ENCODE results near the gene KRTAP26-1.

KRTAP26-1 gene, protein sequence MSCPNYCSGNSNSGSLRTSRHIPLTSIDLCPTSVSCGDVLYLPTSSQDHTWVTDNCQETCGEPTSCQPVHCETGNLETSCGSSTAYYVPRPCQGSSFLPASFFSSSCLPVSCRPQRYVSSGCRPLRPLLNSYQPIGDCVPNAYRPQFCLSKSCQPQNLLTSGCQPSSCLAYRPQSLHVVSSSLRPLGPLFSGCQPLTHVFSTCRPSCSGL

DNA sequence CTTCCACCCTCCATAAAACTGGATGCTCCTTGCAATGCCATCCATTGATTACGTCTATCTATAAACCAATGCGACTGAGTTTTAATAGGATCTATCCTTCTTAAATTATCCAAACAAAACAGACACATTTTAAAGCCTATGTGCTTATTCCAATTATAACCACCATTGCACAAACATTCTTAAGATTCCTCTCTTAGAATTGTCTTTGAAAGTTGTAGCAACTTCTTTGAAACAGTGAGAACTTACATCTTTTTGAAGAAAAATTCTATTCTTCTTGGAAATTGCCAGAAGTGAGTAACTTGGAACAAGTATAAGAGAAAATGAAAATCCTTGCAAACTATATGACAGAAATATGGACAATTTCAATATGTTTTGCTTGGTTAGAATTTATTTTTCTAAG is at the start of gene KRTAP26-1:
Gene KRTAP26-1, minus strand, starts transcription at position 101 of the 400 bp plus-strand sequence. CDS start 280 bp downstream, outside the sequence.
- Mint-ChIP-seq H3K9me3 (no peaks in the 10 kb centered on the region), H3K4me3 (no peak within 1 kb of the TSS), H3K27ac (no peak within 1 kb of the TSS), H3K4me1 (no peaks in the 10 kb centered on the region), H3K36me3 (ENCODE audit: low read depth) (no peaks in the 10 kb centered on the region), H3K27me3 (ENCODE audit: low read depth) (no peaks in the 10 kb centered on the region)
- TF ChIP-seq, protein P1, sequence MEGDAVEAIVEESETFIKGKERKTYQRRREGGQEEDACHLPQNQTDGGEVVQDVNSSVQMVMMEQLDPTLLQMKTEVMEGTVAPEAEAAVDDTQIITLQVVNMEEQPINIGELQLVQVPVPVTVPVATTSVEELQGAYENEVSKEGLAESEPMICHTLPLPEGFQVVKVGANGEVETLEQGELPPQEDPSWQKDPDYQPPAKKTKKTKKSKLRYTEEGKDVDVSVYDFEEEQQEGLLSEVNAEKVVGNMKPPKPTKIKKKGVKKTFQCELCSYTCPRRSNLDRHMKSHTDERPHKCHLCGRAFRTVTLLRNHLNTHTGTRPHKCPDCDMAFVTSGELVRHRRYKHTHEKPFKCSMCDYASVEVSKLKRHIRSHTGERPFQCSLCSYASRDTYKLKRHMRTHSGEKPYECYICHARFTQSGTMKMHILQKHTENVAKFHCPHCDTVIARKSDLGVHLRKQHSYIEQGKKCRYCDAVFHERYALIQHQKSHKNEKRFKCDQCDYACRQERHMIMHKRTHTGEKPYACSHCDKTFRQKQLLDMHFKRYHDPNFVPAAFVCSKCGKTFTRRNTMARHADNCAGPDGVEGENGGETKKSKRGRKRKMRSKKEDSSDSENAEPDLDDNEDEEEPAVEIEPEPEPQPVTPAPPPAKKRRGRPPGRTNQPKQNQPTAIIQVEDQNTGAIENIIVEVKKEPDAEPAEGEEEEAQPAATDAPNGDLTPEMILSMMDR (IDR thresholded peaks at IDR 0.05; ENCODE audit: unreplicated experiment in 3 of 3): no peak

DNA sequence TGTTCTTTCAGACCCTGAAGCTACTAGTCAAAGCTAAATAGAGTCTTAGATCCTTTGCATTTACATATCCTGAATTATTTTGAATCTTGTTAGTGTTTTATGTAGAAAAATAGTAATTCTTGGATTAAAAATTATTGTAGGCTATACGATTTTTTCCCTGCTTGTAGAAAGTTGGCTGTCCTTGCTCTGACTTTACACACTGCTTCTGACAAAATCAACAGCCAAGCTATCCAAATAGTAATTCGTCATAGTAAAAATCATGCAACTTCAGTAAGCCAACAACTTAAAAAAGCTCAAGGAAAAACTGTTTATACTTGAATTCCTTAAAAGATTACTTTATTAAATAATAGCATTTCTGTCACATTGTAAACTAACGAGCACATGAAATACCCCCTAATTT is 35.8 kb upstream of the KRTAP26-1 start:
- Mint-ChIP-seq H3K27me3 (ENCODE audit: low read depth) (no peaks in the 10 kb centered on the region), H3K9me3 (no peaks in the 10 kb centered on the region), H3K36me3 (ENCODE audit: low read depth) (no peaks in the 10 kb centered on the region), H3K4me3 (no peak overlapping the region), H3K27ac (no peak overlapping the region), H3K4me1 (no peaks in the 10 kb centered on the region)
- TF ChIP-seq, protein P1 (IDR thresholded peaks at IDR 0.05; ENCODE audit: unreplicated experiment in 3 of 3): no peak

DNA sequence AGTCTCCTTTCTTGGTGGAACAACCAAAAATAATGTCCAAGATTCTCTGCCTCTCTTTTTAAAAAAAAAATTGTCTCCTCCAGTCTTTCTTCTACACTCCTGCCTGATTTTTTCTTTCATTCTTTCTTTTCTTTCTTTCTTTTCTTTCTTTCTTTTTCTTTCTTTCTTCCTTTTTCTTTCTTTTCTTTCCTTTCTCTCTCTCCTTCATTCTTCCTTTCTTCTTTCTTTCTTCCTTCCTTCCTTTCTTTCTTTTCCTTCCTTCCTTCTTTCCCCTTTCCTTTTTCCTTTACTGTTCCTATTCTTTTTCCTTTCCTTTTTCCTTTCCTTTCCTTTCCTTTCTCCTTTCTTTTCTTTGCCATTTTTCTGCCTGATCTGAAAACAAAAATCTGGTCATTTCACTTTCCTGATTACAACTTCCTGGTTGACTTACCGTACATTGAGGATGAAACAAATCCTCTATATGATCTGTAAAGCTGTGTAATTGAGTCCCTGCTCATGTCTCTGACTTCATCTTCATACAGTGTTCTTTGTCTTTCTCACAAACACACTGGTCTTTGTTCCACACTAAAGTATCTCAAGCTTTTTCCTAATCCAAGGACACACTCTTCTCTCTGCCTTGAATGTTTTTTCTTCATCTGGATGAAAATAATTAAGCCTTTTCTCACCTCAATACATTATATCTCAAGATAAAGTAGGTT is 34.3 kb upstream of the KRTAP26-1 start:
- no peak overlapping the region for H3K4me3 Mint-ChIP-seq
- H3K4me1 Mint-ChIP-seq: no peaks in the 10 kb centered on the region
- no peaks in the 10 kb centered on the region for H3K36me3 Mint-ChIP-seq (ENCODE audit: low read depth)
- no peaks in the 10 kb centered on the region for H3K27me3 Mint-ChIP-seq (ENCODE audit: low read depth)
- H3K9me3 Mint-ChIP-seq: no peaks in the 10 kb centered on the region
- no peak overlapping the region for H3K27ac Mint-ChIP-seq
- TF ChIP-seq, protein P1 (IDR thresholded peaks at IDR 0.05; ENCODE audit: unreplicated experiment in 3 of 3): no peak

DNA sequence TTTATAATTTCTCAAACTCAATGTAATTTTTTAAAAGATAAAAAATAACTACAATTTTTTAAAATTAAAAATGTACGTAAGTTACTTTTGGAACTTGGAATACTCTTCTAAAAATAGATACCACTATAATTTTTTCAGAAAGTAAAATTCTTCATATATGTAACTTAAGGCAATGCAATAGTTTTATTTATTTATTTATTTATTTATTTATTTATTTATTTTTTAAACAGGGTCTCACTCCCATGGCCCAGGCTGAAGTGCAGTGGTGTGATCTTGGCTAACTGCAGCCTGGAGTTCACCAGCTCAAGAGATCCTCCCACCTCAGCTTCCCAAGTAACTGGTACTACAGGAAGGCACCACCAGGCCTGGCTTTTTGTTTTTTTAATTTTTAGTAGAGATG is 31.4 kb upstream of the KRTAP26-1 start:
- no peaks in the 10 kb centered on the region for H3K4me1 Mint-ChIP-seq
- no peaks in the 10 kb centered on the region for H3K36me3 Mint-ChIP-seq (ENCODE audit: low read depth)
- peaks cover 2% of the 10 kb centered on the region for H3K9me3 Mint-ChIP-seq
- no peak overlapping the region for H3K27ac Mint-ChIP-seq
- no peak overlapping the region for H3K4me3 Mint-ChIP-seq
- H3K27me3 Mint-ChIP-seq (ENCODE audit: low read depth): no peaks in the 10 kb centered on the region
- TF ChIP-seq, protein P1 (IDR thresholded peaks at IDR 0.05; ENCODE audit: unreplicated experiment in 3 of 3): no peak

DNA sequence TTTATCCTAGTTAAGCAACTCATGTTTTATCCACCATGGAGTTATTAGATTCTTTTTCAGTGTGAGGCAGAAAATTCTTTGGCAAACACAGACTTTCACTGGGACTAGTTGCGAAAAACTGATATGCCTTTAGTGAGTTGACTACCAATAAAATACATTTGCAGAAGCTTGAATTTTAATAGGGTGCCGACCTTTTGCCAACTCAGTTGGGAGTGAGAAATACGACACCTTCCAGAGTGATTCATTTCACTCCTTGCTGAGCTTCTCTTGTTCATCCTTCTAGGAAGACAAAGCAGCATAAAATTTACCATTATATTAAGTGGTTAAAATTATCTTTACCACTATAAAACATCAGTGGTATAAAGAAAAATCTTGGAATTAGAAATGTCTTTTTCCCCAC is 29.5 kb upstream of the KRTAP26-1 start:
- Mint-ChIP-seq H3K27ac (no peak overlapping the region), H3K4me1 (no peaks in the 10 kb centered on the region), H3K4me3 (no peak overlapping the region), H3K36me3 (ENCODE audit: low read depth) (no peaks in the 10 kb centered on the region), H3K9me3 (peaks cover 5% of the 10 kb centered on the region), H3K27me3 (ENCODE audit: low read depth) (no peaks in the 10 kb centered on the region)
- TF ChIP-seq, protein P1 (IDR thresholded peaks at IDR 0.05; ENCODE audit: unreplicated experiment in 3 of 3): no peak

DNA sequence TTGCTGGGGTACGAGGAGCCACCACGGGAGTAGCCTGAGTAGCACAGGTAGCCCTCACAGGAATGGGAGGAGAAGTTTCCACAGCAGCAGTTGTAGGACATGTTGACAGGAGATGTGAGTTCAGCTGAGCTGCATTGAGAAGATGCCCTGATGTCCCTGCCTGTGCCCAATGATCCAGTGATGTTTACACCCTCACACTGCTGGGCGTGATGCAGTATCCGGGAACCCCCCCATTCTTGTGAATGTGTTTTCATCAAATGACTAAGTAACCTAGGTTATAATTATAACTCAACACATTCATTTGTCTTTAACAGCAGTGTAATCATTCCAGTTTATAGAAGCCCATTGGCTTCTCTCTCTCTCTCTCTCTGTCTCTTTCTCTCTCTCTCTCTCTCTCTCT is 28.4 kb upstream of the KRTAP26-1 start, which contains the start of gene KRTAP23-1:
Gene KRTAP23-1, minus strand, starts transcription at position 101 of the 400 bp plus-strand sequence. Its CDS starts 0 bp downstream, at position 101.
- H3K4me3 Mint-ChIP-seq: no peak within 1 kb of the TSS
- H3K27ac Mint-ChIP-seq: no peak within 1 kb of the TSS
- H3K9me3 Mint-ChIP-seq: peaks cover 5% of the 10 kb centered on the region
- no peaks in the 10 kb centered on the region for H3K27me3 Mint-ChIP-seq (ENCODE audit: low read depth)
- no peaks in the 10 kb centered on the region for H3K36me3 Mint-ChIP-seq (ENCODE audit: low read depth)
- H3K4me1 Mint-ChIP-seq: no peaks in the 10 kb centered on the region
- TF ChIP-seq, protein P1 (IDR thresholded peaks at IDR 0.05; ENCODE audit: unreplicated experiment in 3 of 3): no peak

Data from nephron (organoid).